ENCODE data around the gene PHYHD1.

Gene PHYHD1

GRCh38 chr9:128920381-128921058 is at the start of gene PHYHD1:
TSS of gene PHYHD1 (plus strand) at chr9:128920982. CDS start at chr9:128922324, 1,342 bp downstream.
- intact Hi-C loops (cut with DNase I) = loop anchor here (5.0 kb wide), 1 partner anchor 38 kb away; the partner anchor contains the start of genes KYAT1 and LRRC8A
- peak; percentile 42 to 92 (median 78) for DNase-seq

GRCh38 chr9:128877852-128878251 is 42.9 kb upstream of the PHYHD1 start:
- intact Hi-C loops (cut with DNase I) = no loop called here
- no peak for DNase-seq

DNA sequence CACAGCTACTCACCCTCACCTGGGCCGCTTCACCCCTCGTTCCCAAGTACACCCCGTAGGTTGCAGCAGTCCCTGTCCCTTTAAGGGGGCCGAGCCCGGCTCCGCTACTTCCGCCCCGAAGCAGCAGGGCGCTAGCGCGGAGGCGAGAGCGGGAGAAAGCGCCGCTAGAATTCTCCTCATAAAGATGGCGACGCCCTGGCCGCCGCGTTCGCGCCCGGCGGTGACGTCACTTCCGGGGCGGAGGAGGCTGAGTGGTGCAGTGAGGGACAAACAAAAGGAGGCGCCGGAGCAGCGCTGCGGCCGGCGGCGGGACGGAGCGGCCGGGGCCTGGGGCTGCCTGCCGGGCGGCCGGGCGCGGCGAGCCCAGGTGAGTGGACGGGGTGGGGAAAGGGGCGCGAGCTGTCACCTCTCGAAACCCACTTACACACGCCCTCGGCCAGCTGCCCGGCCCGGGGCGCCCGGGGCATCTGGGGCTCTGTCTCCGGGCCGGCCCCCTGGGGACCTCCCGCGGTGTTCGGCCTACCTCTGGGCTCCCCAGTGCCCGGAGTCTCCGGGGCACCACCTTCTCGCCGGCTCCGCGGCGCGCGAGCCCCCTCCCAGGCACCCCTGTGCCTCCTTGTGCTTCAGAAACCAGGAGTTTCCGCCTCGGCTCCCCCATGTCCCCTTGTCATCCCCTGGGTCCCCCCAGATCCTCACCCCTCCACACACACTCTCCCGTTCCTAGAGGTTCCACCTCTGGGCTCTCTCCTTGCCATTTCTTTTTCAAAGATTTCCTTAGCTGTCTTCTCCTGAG is 38.7 kb upstream of the PHYHD1 start, which contains the start of the genes KYAT1 and LRRC8A:
Gene KYAT1, minus strand, starts transcription at position 67 of the 793 bp plus-strand sequence. CDS start 36,545 bp downstream, outside the sequence.
Gene LRRC8A, plus strand, starts transcription at position 250 of the 793 bp plus-strand sequence. CDS start 25,032 bp downstream, outside the sequence.
- peak; percentile 95 to 99 (median 98) for DNase-seq
- intact Hi-C loops (cut with DNase I) = loop anchor here (5.0 kb wide), 2 partner anchors 40 to 65 kb away; partner anchors contain the start of genes DOLK, NUP188 and PHYHD1

DNA sequence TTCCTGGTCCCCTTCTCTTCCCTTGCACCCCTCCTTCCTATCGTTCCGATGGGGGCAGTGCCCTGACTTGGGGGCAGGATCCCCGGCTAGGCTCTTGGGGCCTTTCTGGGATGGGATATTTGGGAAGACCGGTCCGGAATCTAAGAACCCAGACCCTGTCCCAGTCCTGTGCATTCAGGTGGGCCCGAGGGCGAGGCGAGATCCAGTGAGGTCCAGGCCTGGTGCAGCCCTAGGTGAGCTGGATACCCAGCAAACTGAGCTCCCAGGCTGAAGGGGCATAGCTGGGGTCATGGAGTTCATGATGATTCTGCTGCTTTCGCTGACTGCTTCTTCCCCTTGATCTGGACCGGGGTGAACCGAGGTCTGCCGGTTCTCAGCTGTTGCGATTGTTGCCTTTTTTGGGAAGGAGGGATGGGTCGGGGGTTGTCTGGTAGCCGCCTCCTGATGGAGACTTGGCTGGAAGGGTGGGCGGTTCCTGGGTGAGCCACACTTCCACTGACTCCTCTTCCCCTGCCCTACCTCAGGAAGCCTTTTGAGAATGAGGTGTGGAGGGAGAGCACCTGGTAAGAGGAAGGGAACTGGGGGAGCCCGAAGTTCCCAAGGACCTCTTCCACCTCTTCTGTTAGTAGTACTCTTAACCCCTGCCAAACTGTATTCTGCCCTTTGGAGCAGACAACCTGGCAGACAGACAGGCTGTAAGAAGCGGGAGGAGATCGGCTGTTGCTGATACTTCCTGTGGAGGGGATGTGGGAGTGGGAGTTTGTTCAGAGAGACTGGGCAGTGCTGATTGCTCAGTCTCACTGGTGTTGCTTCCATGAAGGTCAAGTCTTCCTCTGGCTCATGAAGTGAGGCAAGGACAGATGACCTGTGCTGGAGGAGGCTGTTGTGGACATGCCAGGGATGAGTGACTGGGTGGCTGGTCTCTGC is 37.8 kb upstream of the PHYHD1 start:
- intact Hi-C loops (cut with DNase I) = loop anchor here (5.0 kb wide), 2 partner anchors 39 to 64 kb away; partner anchors contain the start of genes DOLK, NUP188 and PHYHD1

GRCh38 chr9:128884164-128884563 is 36.6 kb upstream of the PHYHD1 start:
- intact Hi-C loops (cut with DNase I) = loop anchor here (5.0 kb wide), 2 partner anchors 38 to 63 kb away; partner anchors contain the start of genes DOLK, NUP188 and PHYHD1
- no peak for DNase-seq

More for the DNA sequence above, 37.8 kb upstream of the PHYHD1 start:
- peak in 13 of 42 donors; percentile 12 to 60 (median 37) for DNase-seq

DNA sequence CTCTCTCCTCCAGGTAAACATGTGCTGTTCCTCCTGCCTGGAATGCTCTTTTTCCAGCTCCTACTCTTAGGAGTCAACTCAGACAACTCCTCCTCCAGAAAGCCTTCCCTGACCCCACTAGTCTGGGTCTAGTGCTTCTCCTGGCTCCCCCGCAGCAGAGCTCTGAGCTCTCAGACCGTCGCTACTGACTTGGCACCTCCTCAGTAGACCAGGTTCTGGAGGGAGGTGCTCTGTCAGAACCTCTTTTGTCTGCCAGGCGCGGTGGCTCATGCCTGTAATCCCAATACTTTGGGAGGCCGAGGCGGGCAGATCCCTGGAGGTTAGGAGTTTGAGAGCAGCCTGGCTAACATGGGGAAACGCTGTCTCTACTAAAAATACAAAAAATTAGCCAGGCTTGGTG is 35.4 kb upstream of the PHYHD1 start:
- intact Hi-C loops (cut with DNase I) = no loop called here
- no peak for DNase-seq

DNA sequence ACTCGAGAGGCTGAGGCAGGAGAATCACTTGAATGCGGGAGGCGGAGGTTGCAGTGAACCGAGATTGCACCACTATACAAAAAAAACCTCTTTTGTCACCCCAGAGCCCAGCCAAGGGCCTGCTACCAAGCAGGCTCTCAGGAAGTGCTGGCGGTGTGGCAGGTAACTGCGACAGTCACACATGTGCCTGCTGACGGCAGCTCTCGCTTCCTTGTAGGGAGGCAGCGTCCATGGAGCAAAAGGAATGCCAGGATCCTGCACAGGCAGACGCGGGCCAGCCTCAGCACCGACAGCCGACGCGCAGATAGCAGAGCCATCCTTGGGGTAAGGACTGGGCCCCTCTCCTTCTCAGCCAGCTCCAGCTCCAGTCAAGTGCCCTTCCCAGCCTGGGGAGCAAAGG is 35.0 kb upstream of the PHYHD1 start:
- intact Hi-C loops (cut with DNase I) = no loop called here
- DNase-seq = no peak

- intact Hi-C loops (cut with DNase I) = no loop called here
- no peak for DNase-seq
Measured at GRCh38 chr9:128886211-128886891, 34.4 kb upstream of the PHYHD1 start.

DNA sequence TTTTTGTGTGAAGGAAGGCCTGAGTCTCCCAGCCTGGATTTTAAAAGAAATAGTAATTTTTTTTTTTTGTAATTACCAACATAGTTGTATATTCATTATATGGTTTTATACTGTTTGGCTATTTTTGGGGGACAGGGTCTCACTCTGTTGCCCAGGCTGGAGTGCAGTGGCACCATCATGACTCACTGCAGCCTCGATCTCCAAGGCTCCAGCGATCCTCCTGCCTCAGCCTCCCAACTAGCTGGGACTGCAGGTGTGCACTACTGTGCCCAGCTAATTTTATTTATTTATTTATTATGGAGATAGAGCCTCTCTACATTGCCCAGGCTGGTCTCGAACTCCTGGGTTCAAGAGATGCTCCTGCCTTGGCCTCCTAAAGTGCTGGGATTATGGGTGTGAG is 33.7 kb upstream of the PHYHD1 start:
- intact Hi-C loops (cut with DNase I) = no loop called here

GRCh38 chr9:128887914-128888350 is 32.9 kb upstream of the PHYHD1 start:
- DNase-seq = no peak
- intact Hi-C loops (cut with DNase I) = no loop called here

More for the DNA sequence above, 33.7 kb upstream of the PHYHD1 start:
- no peak for DNase-seq

- intact Hi-C loops (cut with DNase I) = no loop called here
Measured at GRCh38 chr9:128891321-128892220, 29.2 kb upstream of the PHYHD1 start.

GRCh38 chr9:128892221-128892921 is 28.4 kb upstream of the PHYHD1 start:
- intact Hi-C loops (cut with DNase I) = no loop called here
- peak; percentile 78 to 99 (median 93) for DNase-seq

More at GRCh38 chr9:128891321-128892220, 29.2 kb upstream of the PHYHD1 start:
- no peak for DNase-seq

DNA sequence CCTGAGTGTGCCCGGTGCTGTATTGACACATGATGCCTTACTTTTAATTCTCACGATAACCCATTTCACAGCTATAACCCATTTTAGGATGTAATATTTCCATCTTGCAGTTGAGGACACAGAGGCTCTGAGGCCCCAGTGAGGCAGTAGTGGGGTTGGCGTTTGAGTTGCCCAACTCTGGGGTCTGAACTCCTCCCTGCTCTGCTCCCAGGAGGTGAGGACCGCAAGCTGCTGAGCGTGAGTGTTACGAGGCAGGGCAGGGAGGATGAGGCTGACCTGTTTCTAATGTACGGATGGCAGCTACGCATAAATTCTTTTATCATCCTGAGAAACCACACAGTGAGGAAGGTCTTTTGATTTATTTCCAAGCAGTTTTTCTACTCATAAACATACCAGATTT is 27.4 kb upstream of the PHYHD1 start:
- DNase-seq = no peak
- intact Hi-C loops (cut with DNase I) = no loop called here

GRCh38 chr9:128894764-128895163 is 26.0 kb upstream of the PHYHD1 start:
- intact Hi-C loops (cut with DNase I) = no loop called here
- DNase-seq = no peak

DNA sequence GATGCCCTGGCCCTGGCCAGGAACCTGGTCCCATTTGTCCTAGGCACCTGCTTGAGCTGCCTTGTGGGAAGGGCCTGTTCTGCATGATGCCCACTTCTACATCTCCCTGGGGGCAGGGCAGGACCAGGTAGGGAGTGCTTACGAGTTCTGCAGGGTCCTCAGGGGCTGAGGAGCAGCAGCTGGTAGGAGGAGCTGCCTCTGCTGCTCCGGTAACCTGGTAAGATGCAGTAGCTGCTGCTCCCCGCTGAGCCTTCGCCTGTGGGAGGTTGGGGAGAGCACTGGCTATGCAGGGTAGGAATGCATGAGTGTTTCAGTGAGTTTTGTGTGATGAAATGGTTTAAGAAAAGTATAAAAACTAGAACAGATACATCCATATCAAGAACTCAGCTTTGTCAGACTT is 25.2 kb upstream of the PHYHD1 start:
- peak in 30 of 42 donors; percentile 30 to 81 (median 60) for DNase-seq
- intact Hi-C loops (cut with DNase I) = no loop called here

DNA sequence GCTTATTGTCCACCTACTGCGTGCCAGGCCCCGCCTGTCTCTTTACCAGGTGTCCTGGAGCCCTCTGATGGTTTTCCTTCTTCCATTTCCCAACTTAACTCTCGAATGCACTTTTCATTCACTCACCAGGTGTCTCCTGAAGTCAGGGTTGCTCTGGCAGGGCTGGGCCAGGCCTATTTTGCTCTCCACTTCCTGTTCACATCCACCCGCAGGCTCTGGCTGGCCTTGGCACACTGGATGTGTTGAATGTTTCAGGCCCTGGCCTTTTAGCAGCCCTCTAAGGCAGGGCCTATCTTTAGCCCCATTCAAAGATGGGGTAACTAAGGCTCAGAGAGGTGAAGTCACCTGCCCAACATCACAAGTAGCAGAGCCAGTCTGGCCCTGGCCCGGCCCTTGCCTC is 22.4 kb upstream of the PHYHD1 start:
- intact Hi-C loops (cut with DNase I) = no loop called here
- no peak for DNase-seq

Measured in head of caudate nucleus (tissue), 42 donors.